PFSK-1 (cell line): ENCODE results near the gene DAGLA.

Source experiments
- POLR2AphosphoS5 ChIP-seq: IDR thresholded peaks from 2 replicates; pipeline ENCODE4 v1.6.1; 2012; ENCODE audit warnings: low read depth, mild to moderate bottlenecking, control low read depth, low read length, moderate library complexity
- REST ChIP-seq, 2 experiments: IDR thresholded peaks; 2 replicates each; pipeline versions ENCODE4 v1.6.1 to v1.8.0; 2011 to 2012; ENCODE audit warnings: low read depth in 2 of 2, low read length in 2 of 2, control low read depth in 1 of 2, inconsistent platforms in 1 of 2, mild to moderate bottlenecking in 1 of 2, moderate library complexity in 1 of 2; ENCODE audit not compliant: insufficient read depth in 1 of 2
- TAF1 ChIP-seq: IDR thresholded peaks from 2 replicates; pipeline ENCODE4 v1.6.1; 2012; ENCODE audit warnings: low read length, control low read depth, borderline replicate concordance; ENCODE audit not compliant: insufficient read depth

GRCh38 chr11:61702701-61703312 lies 22.6 kb downstream of the DAGLA start:
- TF ChIP-seq POLR2AphosphoS5 = no peak
- TF ChIP-seq TAF1 = no peak
- TF ChIP-seq REST (IDR thresholded peaks at IDR 0.05; ENCODE audit: insufficient read depth in 1 of 2, low read depth in 2 of 2, low read length in 2 of 2) = no peak
